HepG2 (cell line): ENCODE measurements around the gene CASKIN2. TPM values are rescaled to one million over a fixed set of nuclear protein-coding genes. Genes with fewer than 3 reads are reported as not detected.
A peak's percentile ranks its signal among the peaks of the same experiment; 100 is the strongest.

ENCODE experiments used
- ATAC-seq: fragments of 200-7000 bp; cut with Tn5 transposase; 3 replicates; pipeline ENCODE4 v1.9.1; 2020; ENCODE audit warnings: mild to moderate bottlenecking, moderate library complexity
- BruUV-seq: library from RNA; stranded (reverse); fragments of 400-500 nt; replicated peaks from 2 replicates; lab custom pipeline; 2021; lab: Mats Ljungman, UMichigan
- CTCF ChIA-PET: fragments of 300-600 bp; formaldehyde crosslinking; extraction: SDS; loops from one replicate; lab custom pipeline; 2021; ENCODE audit warnings: low total read pairs, inconsistent platforms, low intra/inter-chr PET ratio; lab: Yijun Ruan, JAX
- POLR2A ChIA-PET: fragments of 350-600 bp; sonication (Branson Sonifier 250); formaldehyde crosslinking; loops from one replicate; lab custom pipeline; 2020; ENCODE audit warnings: antibody characterized with exemption, inconsistent platforms; lab: Yijun Ruan, JAX
- DNase-seq: peaks from one replicate; pipeline ENCODE4 v3.0.0-alpha.2; 2015; ENCODE audit warnings: low spot score
- FAIRE-seq: peaks from 3 replicates; lab custom pipeline; 2011; peaks lifted over from hg19 to GRCh38; lab: Jason Lieb, UNC
- H2AFZ ChIP-seq: one replicate; pipeline ENCODE4 v1.6.1; 2011; ENCODE audit warnings: low read length, inconsistent platforms
- H3K27ac ChIP-seq: fragments of 300-600 bp; 3 replicates; pipeline ENCODE4 v1.8.0; 2011; ENCODE audit warnings: mixed run types, mild to moderate bottlenecking, mixed read lengths, low read length, inconsistent platforms; ENCODE audit not compliant: insufficient read depth; ENCODE audit errors: extremely low read length
- H3K27me3 ChIP-seq, 2 experiments: fragments of 200-600 bp in 1 of 2; 2 replicates in 1 of 2; 3 replicates in 1 of 2; pipeline versions ENCODE4 v1.6.0 to v1.8.0; 2011; ENCODE audit warnings: low read length in 2 of 2, mild to moderate bottlenecking in 2 of 2, moderate library complexity in 2 of 2, inconsistent platforms in 1 of 2; ENCODE audit not compliant: insufficient read depth in 2 of 2, control insufficient read depth in 1 of 2
- H3K36me3 ChIP-seq, 2 experiments: fragments of 200-600 bp in 1 of 2; replicated peaks in 1 of 2; 2 replicates in 1 of 2; 3 replicates in 1 of 2; pipeline versions ENCODE4 v1.5.1 to v1.8.0; 2011; ENCODE audit warnings: low read length in 2 of 2, inconsistent platforms in 1 of 2; ENCODE audit not compliant: insufficient read depth in 2 of 2, control insufficient read depth in 1 of 2
- H3K4me1 ChIP-seq: 2 replicates; pipeline ENCODE4 v1.5.1; 2012; ENCODE audit warnings: low read length, inconsistent platforms; ENCODE audit not compliant: insufficient read depth
- H3K4me2 ChIP-seq: 2 replicates; pipeline ENCODE4 v1.6.0; 2011; ENCODE audit warnings: low read depth, low read length, inconsistent platforms
- H3K4me3 ChIP-seq, 3 experiments: fragments of 200-600 bp in 1 of 3; sonication (generic), shearing (Covaris generic) in 1 of 3; replicated peaks in 1 of 3; 2 replicates each; pipeline ENCODE4 v1.5.1; 2011 to 2016; ENCODE audit warnings: low read length in 3 of 3, inconsistent platforms in 2 of 3, low read depth in 2 of 3, mild to moderate bottlenecking in 2 of 3, control low read depth in 1 of 3, mixed read lengths in 1 of 3; ENCODE audit not compliant: insufficient read depth in 1 of 3
- H3K79me2 ChIP-seq: one replicate; pipeline ENCODE4 v1.6.1; 2011; ENCODE audit warnings: low read length, inconsistent platforms; ENCODE audit not compliant: insufficient read depth
- H3K9ac ChIP-seq: 2 replicates; pipeline ENCODE4 v1.6.0; 2011; ENCODE audit warnings: mild to moderate bottlenecking, low read depth, low read length, inconsistent platforms; ENCODE audit not compliant: insufficient read depth
- H3K9me3 ChIP-seq: 2 replicates; pipeline ENCODE4 v1.5.1; 2012; ENCODE audit warnings: mild to moderate bottlenecking, low read length
- H4K20me1 ChIP-seq: 2 replicates; pipeline ENCODE4 v1.6.0; 2011; ENCODE audit warnings: inconsistent platforms, mild to moderate bottlenecking, low read length, moderate library complexity; ENCODE audit not compliant: insufficient read depth
- CHD4 ChIP-seq: fragments of 200-600 bp; sonication (generic); IDR thresholded peaks from 2 replicates; pipeline ENCODE4 v1.7.0; 2017; ENCODE audit warnings: mild to moderate bottlenecking, low read length, borderline replicate concordance
- ISL2 ChIP-seq: sonication (generic); formaldehyde crosslinking; IDR thresholded peaks from 2 replicates; pipeline ENCODE4 v1.5.0; 2020; ENCODE audit warnings: missing genetic modification reagents
- KDM4B ChIP-seq: sonication (generic); formaldehyde crosslinking; IDR thresholded peaks from 2 replicates; pipeline ENCODE4 v1.4.0; 2020; ENCODE audit warnings: missing genetic modification reagents
- MAFF ChIP-seq: IDR thresholded peaks from 2 replicates; pipeline ENCODE4 v1.6.1; 2011; ENCODE audit warnings: low read depth, low read length, improper control_type of control experiment
- PPARG ChIP-seq: conservative IDR thresholded peaks from 2 replicates; pipeline ENCODE4 v1.6.1; 2016; ENCODE audit warnings: missing biosample characterization, missing genetic modification reagents
- SKI ChIP-seq: fragments of 450-650 bp; IDR thresholded peaks from one replicate; pipeline ENCODE4 v1.6.1; 2018; ENCODE audit warnings: mild to moderate bottlenecking; ENCODE audit not compliant: partially characterized antibody
- SMAD3 ChIP-seq: sonication (generic); formaldehyde crosslinking; IDR thresholded peaks from 2 replicates; pipeline ENCODE4 v1.4.0; 2020; ENCODE audit warnings: missing genetic modification reagents
- ZKSCAN1 ChIP-seq: fragments of 150-350 bp; IDR thresholded peaks from 2 replicates; pipeline ENCODE4 v1.6.1; 2014; ENCODE audit warnings: low read length
- ZNF205 ChIP-seq: IDR thresholded peaks from 2 replicates; pipeline ENCODE4 v1.6.1; 2018; ENCODE audit warnings: missing biosample characterization, missing genetic modification reagents
- ZNF34 ChIP-seq: sonication (generic); formaldehyde crosslinking; IDR thresholded peaks from 2 replicates; pipeline ENCODE4 v1.4.0; 2020; ENCODE audit warnings: mild to moderate bottlenecking, missing genetic modification reagents, borderline replicate concordance
- WGBS: methylation state at CpG from one replicate; pipeline ENCODE4 v1.1.6; 2017; ENCODE audit warnings: low lambda C conversion rate; 5-methylcytosine and 5-hydroxymethylcytosine counted together
- in situ Hi-C: cut with HindIII; loops from 2 replicates; pipeline ENCODE4 v1.10.0; 2017; ENCODE audit warnings: low pct_unique_long_range_greater_than_20kb; ENCODE audit not compliant: extremely low pct_ligation_motif_present
- intact Hi-C: fragments of 100-400 bp; cut with micrococcal nuclease; formaldehyde crosslinking; loops from one replicate; pipeline ENCODE4 v1.10.0; 2022; ENCODE audit not compliant: unreplicated experiment
- polyA plus RNA-seq, 8 experiments: library from polyadenylated mRNA; depleted of rRNA in 3 of 8; stranded (reverse) in 7 of 8; unstranded in 1 of 8; fragments of >200 nt; fragmentation: Illumina TruSeq in 4 of 8; extraction: Trizol in 4 of 8; gene quantifications; 2 replicates each; pipeline versions ENCODE4 v1.2.1 to v1.2.3, GENCODE V29; 2011 to 2016; ENCODE audit warnings: low read depth in 4 of 8, missing spikeins in 1 of 8, mixed read lengths in 1 of 8; ENCODE audit not compliant: insufficient read depth in 1 of 8
- total RNA-seq, 5 experiments: library from RNA; depleted of rRNA; stranded (reverse); fragments of >200 nt; fragmentation: Illumina TruSeq; extraction: Trizol; gene quantifications; 2 replicates each; pipeline ENCODE4 v1.2.3, GENCODE V29; 2016; ENCODE audit warnings: low read depth in 1 of 5
- TF ChIP-seq, protein P1 (sequence below): sonication (generic); formaldehyde crosslinking; IDR thresholded peaks from 2 replicates; pipeline ENCODE4 v1.8.0; 2022; ENCODE audit warnings: missing genetic modification reagents, mild to moderate bottlenecking, moderate library complexity, borderline replicate concordance

Gene CASKIN2
- total and polyA plus RNA-seq, 2 of the 13 experiments (the other 11 are each of a cell fraction or from before 2014, with no cell fraction given): 5.2 to 7.8 TPM

GRCh38 chr17:75505152-75505409 is 10.3 kb downstream of the CASKIN2 start:
- ATAC-seq (no peak), DNase-seq (no peak), FAIRE-seq (no peak)
- WGBS: 85% methylated on average over 3 of the region's 4 CpGs
- Histone ChIP-seq H3K4me2 (no peak overlapping the region), H3K4me3 (no peak overlapping the region), H3K36me3 (peaks cover 4 to 25% of the 10 kb centered on the region in 2 experiments; a peak in 4 of 5 replicates), H2AFZ (no peak overlapping the region), H3K4me1 (peaks cover 36% of the 10 kb centered on the region), H3K27me3 (no peaks in the 10 kb centered on the region), H4K20me1 (no peaks in the 10 kb centered on the region), H3K79me2 (no peaks in the 10 kb centered on the region), H3K9me3 (no peaks in the 10 kb centered on the region), H3K9ac (no peak overlapping the region), H3K27ac (no peak overlapping the region)
- ChIA-PET CTCF (interaction anchor here (2.7 kb wide), 1 partner anchor 11 kb away, joined by 22 read pairs; the partner anchor contains the start of genes CASKIN2 and TSEN54), POLR2A (interaction anchor here (0.7 to 1.3 kb wide), 2 partner anchors 11 to 45 kb away, joined by 3 read pairs; partner anchors contain the start of gene TSEN54)
- in situ Hi-C loops: loop anchor here (5.0 kb wide), 1 partner anchor 78 kb away; no protein-coding TSS in a partner anchor
- TF ChIP-seq SMAD3 (CRISPR knock-in tag): no peak
- no peak for TF ChIP-seq PPARG (CRISPR knock-in tag)
- intact Hi-C loops: no loop called here
- no TSS peak for BruUV-seq

GRCh38 chr17:75504347-75505151 is 10.8 kb downstream of the CASKIN2 start:
- ATAC-seq (peak; percentile 71), FAIRE-seq (peak; percentile 64), DNase-seq (peak; percentile 51)
- ChIA-PET CTCF (interaction anchor here (1.2 to 2.7 kb wide), 3 partner anchors 11 to 97 kb away, joined by 3 to 22 read pairs (median 4); partner anchors contain the start of genes CASKIN2, LLGL2 and TSEN54), POLR2A (interaction anchor here (0.7 to 1.3 kb wide), 2 partner anchors 12 to 45 kb away, joined by 3 read pairs; partner anchors contain the start of gene TSEN54)
- no peak overlapping the region for H3K4me3 ChIP-seq
- H4K20me1 ChIP-seq: no peaks in the 10 kb centered on the region
- H3K4me1 ChIP-seq: peaks cover 33% of the 10 kb centered on the region
- H2AFZ ChIP-seq: no peak overlapping the region
- H3K9me3 ChIP-seq: no peaks in the 10 kb centered on the region
- peaks cover 6 to 30% of the 10 kb centered on the region in 2 experiments; a peak in 4 of 5 replicates for H3K36me3 ChIP-seq
- BruUV-seq: no TSS peak
- in situ Hi-C loops (loop anchor here (5.0 kb wide), 1 partner anchor 77 kb away; no protein-coding TSS in a partner anchor), intact Hi-C loops (no loop called here)
- H3K27ac ChIP-seq: no peak overlapping the region
- H3K4me2 ChIP-seq: 0 out of 2 replicates have a peak overlapping the region, but pooled peaks have one; percentile 10
- H3K9ac ChIP-seq: no peak overlapping the region
- no peaks in the 10 kb centered on the region for H3K79me2 ChIP-seq
- no peaks in the 10 kb centered on the region for H3K27me3 ChIP-seq
- WGBS: 84% methylated on average over 22 of the region's 32 CpGs
- TF ChIP-seq ZKSCAN1 (no peak), KDM4B (CRISPR knock-in tag) (no peak), CHD4 (no peak), SKI (no peak), ZNF205 (CRISPR knock-in tag) (no peak), MAFF (peak; percentile 74), ZNF34 (CRISPR knock-in tag) (no peak), ISL2 (CRISPR knock-in tag) (peak; percentile 21; the same call in 1 of the 2 replicates)
- TF ChIP-seq, protein P1, sequence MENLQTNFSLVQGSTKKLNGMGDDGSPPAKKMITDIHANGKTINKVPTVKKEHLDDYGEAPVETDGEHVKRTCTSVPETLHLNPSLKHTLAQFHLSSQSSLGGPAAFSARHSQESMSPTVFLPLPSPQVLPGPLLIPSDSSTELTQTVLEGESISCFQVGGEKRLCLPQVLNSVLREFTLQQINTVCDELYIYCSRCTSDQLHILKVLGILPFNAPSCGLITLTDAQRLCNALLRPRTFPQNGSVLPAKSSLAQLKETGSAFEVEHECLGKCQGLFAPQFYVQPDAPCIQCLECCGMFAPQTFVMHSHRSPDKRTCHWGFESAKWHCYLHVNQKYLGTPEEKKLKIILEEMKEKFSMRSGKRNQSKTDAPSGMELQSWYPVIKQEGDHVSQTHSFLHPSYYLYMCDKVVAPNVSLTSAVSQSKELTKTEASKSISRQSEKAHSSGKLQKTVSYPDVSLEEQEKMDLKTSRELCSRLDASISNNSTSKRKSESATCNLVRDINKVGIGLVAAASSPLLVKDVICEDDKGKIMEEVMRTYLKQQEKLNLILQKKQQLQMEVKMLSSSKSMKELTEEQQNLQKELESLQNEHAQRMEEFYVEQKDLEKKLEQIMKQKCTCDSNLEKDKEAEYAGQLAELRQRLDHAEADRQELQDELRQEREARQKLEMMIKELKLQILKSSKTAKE: 0 out of 2 replicates have a peak, but pooled peaks have one; percentile 33
